ENCODE results near the gene CNN3.

DNA sequence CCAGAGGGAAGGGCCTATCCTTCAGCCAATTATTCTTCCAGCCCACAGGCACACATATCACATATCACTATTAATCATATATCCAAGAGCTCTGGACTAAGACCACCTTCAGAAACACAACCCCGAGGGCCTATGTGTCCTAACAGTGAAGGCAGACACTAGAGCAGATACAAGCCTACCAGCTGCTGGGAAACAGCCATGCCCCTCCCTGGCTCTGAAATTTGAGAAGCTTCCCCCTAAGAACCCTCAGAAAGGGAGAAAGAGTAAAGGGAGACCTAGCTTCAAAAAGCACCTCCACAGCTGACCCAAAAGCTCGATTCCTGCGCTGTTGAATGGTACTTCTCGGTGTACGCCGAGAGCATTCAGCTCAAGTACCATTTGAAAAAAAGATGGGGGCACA is 17.4 kb downstream of the CNN3 start:
- TF ChIP-seq EZH2 (IDR thresholded peaks at IDR 0.05) (no peak), POLR2AphosphoS5 (IDR thresholded peaks at IDR 0.05; ENCODE audit: borderline replicate concordance, low read depth, low read length) (no peak)
